ENCODE measurements around the gene MNAT1. TPM values are rescaled to one million over a fixed set of nuclear protein-coding genes. Genes with fewer than 3 reads are reported as not detected.

The MNAT1 gene
- 57.2 and 75.4 TPM in 2 replicates for total RNA-seq

GRCh38 chr14:60734465-60735242 lies at the start of gene MNAT1:
MNAT1 (plus strand) TSS chr14:60734761; CDS start chr14:60734863, 102 bp downstream.
- DNase-seq (ENCODE audit: low read depth) = no peak
- peak; percentile 8 for TF ChIP-seq CTCF (conservative IDR thresholded peaks at IDR 0.05; ENCODE audit: low read depth, low read length)
- H3K4me3 ChIP-seq (ENCODE audit: low read depth, low read length) = peak within 1 kb of the TSS; percentile 96

GRCh38 chr14:60686865-60687264 lies 47.7 kb upstream of the MNAT1 start:
- no peak for TF ChIP-seq CTCF (conservative IDR thresholded peaks at IDR 0.05; ENCODE audit: low read depth, low read length)
- DNase-seq (ENCODE audit: low read depth) = no peak
- H3K4me3 ChIP-seq (ENCODE audit: low read depth, low read length) = no peak overlapping the region

GRCh38 chr14:60691383-60692113 lies 43.0 kb upstream of the MNAT1 start:
- no peak overlapping the region for H3K4me3 ChIP-seq (ENCODE audit: low read depth, low read length)
- no peak for TF ChIP-seq CTCF (conservative IDR thresholded peaks at IDR 0.05; ENCODE audit: low read depth, low read length)
- no peak for DNase-seq (ENCODE audit: low read depth)

GRCh38 chr14:60695327-60695726 lies 39.2 kb upstream of the MNAT1 start:
- TF ChIP-seq CTCF (conservative IDR thresholded peaks at IDR 0.05; ENCODE audit: low read depth, low read length) = no peak
- no peak overlapping the region for H3K4me3 ChIP-seq (ENCODE audit: low read depth, low read length)

GRCh38 chr14:60700598-60700997 lies 34.0 kb upstream of the MNAT1 start:
- no peak for TF ChIP-seq CTCF (conservative IDR thresholded peaks at IDR 0.05; ENCODE audit: low read depth, low read length)
- H3K4me3 ChIP-seq (ENCODE audit: low read depth, low read length) = no peak overlapping the region
- DNase-seq (ENCODE audit: low read depth) = no peak

More at GRCh38 chr14:60695327-60695726, 39.2 kb upstream of the MNAT1 start:
- no peak for DNase-seq (ENCODE audit: low read depth)

- TF ChIP-seq CTCF (conservative IDR thresholded peaks at IDR 0.05; ENCODE audit: low read depth, low read length) = no peak
- DNase-seq (ENCODE audit: low read depth) = no peak
Observed at GRCh38 chr14:60705100-60705499, 29.5 kb upstream of the MNAT1 start.

More at GRCh38 chr14:60705100-60705499, 29.5 kb upstream of the MNAT1 start:
- no peak overlapping the region for H3K4me3 ChIP-seq (ENCODE audit: low read depth, low read length)

Data from epithelial cell of proximal tubule (primary cell).